Activated B cell treated with CpG ODN at 0.5 μM for 24 hours (primary cell): Measurements from ENCODE around the gene AQP1. TPM values are rescaled to one million over a fixed set of nuclear protein-coding genes. Genes with fewer than 3 reads are reported as not detected.

Experiments
- ATAC-seq: fragments of 200-7000 bp; cut with Tn5 transposase; one replicate; pipeline ENCODE4 v1.10.0; 2021; ENCODE audit warnings: low read depth, mild to moderate bottlenecking, moderate library complexity
- CTCF ChIA-PET: fragments of 350-600 bp; sonication (Branson Sonifier 250); formaldehyde crosslinking; loops from one replicate; lab custom pipeline; 2021; ENCODE audit warnings: antibody characterized with exemption; lab: Charles Lee
- POLR2A ChIA-PET: fragments of 350-600 bp; sonication (Branson Sonifier 250); formaldehyde crosslinking; loops from one replicate; lab custom pipeline; 2021; ENCODE audit warnings: antibody characterized with exemption; lab: Charles Lee
- DNase-seq: peaks from one replicate; pipeline ENCODE4 v3.0.0; 2022
- H3K27ac Mint-ChIP-seq: one replicate; pipeline ENCODE4 v1.8.0; 2020; ENCODE audit warnings: mixed read lengths
- H3K27me3 Mint-ChIP-seq: one replicate; pipeline ENCODE4 v1.8.0; 2021; ENCODE audit warnings: mixed read lengths
- H3K36me3 Mint-ChIP-seq: one replicate; pipeline ENCODE4 v1.8.0; 2021; ENCODE audit warnings: low read depth, mixed read lengths
- H3K4me1 Mint-ChIP-seq: one replicate; pipeline ENCODE4 v1.8.0; 2021; ENCODE audit warnings: mixed read lengths
- H3K4me3 Mint-ChIP-seq: one replicate; pipeline ENCODE4 v1.8.0; 2020; ENCODE audit warnings: mild to moderate bottlenecking, mixed read lengths
- H3K9me3 Mint-ChIP-seq: one replicate; pipeline ENCODE4 v1.8.0; 2020; ENCODE audit warnings: mixed read lengths
- intact Hi-C: fragments of 100-400 bp; cut with micrococcal nuclease; formaldehyde crosslinking; loops from one replicate; pipeline ENCODE4 v1.15.1; 2024
- total RNA-seq: library from RNA; stranded (reverse); gene quantifications from 2 replicates; pipeline ENCODE4 v1.2.3, GENCODE V29; 2022
- TF ChIP-seq, protein P1 (sequence below): fragments of 200-600 bp; IDR thresholded peaks from one replicate; pipeline ENCODE4 v1.8.0; 2022; ENCODE audit warnings: antibody characterized with exemption, mild to moderate bottlenecking

Gene AQP1
- total RNA-seq, 1 donor from 2014 or later: 0.44 TPM

DNA sequence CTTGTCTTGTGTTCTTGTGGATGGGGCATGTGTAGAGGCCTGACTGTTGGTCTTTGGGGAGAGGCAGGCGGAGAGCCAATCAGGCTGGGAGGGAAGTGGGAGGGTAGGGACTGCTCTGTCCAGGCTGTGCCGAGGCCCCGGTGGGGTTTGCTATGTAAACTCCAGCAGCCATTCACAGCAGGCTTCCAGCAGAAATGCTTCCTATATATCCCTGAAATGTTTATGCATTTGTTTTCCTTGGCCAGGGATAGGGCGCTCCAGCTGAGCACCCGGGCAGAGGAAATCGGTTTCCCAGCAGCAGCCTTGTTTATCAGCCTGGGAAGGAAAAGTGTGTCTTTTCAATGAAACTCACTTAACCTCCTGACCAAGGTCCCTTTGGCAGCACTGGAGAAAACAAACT, 18.3 kb upstream of the AQP1 start:
- Mint-ChIP-seq H3K4me1 (no peaks in the 10 kb centered on the region), H3K27ac (no peak overlapping the region), H3K4me3 (no peak overlapping the region), H3K27me3 (peaks cover 2% of the 10 kb centered on the region), H3K9me3 (peaks cover 12% of the 10 kb centered on the region), H3K36me3 (no peaks in the 10 kb centered on the region)
- intact Hi-C loops: no loop called here
- DNase-seq (no peak), ATAC-seq (no peak)
- POLR2A ChIA-PET: no interaction called here
- CTCF ChIA-PET: no interaction called here
- TF ChIP-seq, protein P1, sequence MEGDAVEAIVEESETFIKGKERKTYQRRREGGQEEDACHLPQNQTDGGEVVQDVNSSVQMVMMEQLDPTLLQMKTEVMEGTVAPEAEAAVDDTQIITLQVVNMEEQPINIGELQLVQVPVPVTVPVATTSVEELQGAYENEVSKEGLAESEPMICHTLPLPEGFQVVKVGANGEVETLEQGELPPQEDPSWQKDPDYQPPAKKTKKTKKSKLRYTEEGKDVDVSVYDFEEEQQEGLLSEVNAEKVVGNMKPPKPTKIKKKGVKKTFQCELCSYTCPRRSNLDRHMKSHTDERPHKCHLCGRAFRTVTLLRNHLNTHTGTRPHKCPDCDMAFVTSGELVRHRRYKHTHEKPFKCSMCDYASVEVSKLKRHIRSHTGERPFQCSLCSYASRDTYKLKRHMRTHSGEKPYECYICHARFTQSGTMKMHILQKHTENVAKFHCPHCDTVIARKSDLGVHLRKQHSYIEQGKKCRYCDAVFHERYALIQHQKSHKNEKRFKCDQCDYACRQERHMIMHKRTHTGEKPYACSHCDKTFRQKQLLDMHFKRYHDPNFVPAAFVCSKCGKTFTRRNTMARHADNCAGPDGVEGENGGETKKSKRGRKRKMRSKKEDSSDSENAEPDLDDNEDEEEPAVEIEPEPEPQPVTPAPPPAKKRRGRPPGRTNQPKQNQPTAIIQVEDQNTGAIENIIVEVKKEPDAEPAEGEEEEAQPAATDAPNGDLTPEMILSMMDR: no peak

DNA sequence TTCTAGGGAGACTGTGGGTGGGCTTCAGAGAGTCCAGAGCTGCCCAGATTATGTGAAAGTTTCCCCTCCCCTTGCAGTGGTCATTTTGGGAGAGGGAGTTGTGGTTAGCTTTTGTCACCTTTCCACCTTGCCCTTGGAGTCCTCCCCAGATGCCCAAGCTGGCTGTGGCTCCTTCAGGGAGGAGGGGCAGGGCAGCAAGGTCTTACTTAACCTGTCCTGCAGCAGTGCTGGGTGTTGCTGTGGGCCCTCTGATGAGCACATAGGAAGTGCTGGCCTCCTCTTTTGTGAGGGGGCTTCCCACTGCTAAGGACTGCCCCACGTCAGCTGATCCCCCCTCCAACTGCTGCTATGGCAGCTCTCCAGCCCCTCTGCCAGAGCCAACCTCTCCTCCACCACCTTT, 17.6 kb upstream of the AQP1 start:
- H3K27me3 Mint-ChIP-seq: peaks cover 2% of the 10 kb centered on the region
- ATAC-seq (no peak), DNase-seq (no peak)
- H3K27ac Mint-ChIP-seq: no peak overlapping the region
- intact Hi-C loops: no loop called here
- H3K36me3 Mint-ChIP-seq: no peaks in the 10 kb centered on the region
- ChIA-PET CTCF (no interaction called here), POLR2A (no interaction called here)
- H3K4me3 Mint-ChIP-seq: no peak overlapping the region
- peaks cover 12% of the 10 kb centered on the region for H3K9me3 Mint-ChIP-seq
- H3K4me1 Mint-ChIP-seq: no peaks in the 10 kb centered on the region
- TF ChIP-seq, protein P1: no peak

DNA sequence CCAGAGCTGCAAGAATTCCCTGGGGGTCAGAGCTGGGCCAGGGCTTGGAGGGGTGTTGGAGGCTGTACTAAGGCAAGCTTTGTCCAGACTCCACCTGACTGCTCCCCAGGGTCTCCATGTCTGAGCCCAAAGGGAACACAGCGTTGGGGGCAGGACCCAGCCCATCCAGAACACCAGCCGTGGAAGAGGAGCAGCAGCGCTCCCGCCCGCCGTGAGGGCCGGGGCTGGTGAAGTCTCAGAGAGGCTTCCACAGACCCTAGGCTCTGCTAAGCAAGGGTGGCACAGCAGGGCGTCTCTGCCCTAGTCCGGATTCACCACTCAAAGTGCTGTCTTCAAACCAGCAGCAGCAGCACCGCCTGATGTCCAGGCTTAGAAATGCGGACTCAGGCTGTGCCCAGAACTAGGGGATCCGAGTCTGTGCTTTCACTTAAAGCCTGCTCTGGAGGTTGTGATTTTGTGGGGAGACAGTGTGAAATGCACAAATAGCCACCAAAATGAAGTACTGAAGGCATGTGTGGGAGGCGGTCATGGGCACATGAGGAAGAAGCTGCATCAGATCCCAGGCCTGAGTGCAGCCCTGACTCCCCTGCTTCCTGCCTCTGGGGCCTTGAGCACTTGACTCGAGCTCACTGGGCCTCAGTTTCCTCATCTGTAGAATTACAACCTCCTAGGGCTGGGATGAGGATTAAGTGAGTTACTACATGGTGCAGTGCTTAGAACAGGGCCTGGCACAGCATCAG, 16.6 kb upstream of the AQP1 start:
- Mint-ChIP-seq H3K9me3 (peaks cover 11% of the 10 kb centered on the region), H3K4me1 (no peaks in the 10 kb centered on the region), H3K27ac (no peak overlapping the region), H3K27me3 (peaks cover 2% of the 10 kb centered on the region), H3K36me3 (no peaks in the 10 kb centered on the region), H3K4me3 (no peak overlapping the region)
- TF ChIP-seq, protein P1: no peak
- POLR2A ChIA-PET: no interaction called here
- CTCF ChIA-PET: no interaction called here
- ATAC-seq (no peak), DNase-seq (no peak)
- intact Hi-C loops: no loop called here

DNA sequence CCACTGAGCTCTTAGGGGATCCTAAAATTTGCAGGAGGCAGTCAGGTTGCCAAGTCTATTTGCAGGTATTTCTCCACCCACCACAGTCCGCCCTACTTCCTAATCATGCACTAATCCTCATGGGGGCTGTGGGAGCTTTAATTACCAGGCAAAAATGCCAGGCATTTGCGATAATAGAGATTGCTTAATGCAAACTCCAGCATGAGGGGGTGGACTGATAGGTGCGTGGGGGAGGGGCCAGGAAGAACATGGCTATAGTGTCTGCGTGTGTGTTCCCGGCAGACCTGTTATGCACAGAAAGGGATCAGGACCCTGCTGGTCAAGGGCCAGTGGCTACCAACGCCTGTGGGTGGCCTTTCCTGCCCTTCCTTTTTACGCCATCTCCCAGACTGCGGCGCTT, 15.6 kb upstream of the AQP1 start:
- POLR2A ChIA-PET: no interaction called here
- no peak for ATAC-seq
- Mint-ChIP-seq H3K4me3 (no peak overlapping the region), H3K36me3 (no peaks in the 10 kb centered on the region), H3K4me1 (no peaks in the 10 kb centered on the region), H3K9me3 (peaks cover 5% of the 10 kb centered on the region), H3K27ac (no peak overlapping the region), H3K27me3 (peaks cover 2% of the 10 kb centered on the region)
- intact Hi-C loops: no loop called here
- DNase-seq: no peak
- CTCF ChIA-PET: no interaction called here
- TF ChIP-seq, protein P1: no peak

DNA sequence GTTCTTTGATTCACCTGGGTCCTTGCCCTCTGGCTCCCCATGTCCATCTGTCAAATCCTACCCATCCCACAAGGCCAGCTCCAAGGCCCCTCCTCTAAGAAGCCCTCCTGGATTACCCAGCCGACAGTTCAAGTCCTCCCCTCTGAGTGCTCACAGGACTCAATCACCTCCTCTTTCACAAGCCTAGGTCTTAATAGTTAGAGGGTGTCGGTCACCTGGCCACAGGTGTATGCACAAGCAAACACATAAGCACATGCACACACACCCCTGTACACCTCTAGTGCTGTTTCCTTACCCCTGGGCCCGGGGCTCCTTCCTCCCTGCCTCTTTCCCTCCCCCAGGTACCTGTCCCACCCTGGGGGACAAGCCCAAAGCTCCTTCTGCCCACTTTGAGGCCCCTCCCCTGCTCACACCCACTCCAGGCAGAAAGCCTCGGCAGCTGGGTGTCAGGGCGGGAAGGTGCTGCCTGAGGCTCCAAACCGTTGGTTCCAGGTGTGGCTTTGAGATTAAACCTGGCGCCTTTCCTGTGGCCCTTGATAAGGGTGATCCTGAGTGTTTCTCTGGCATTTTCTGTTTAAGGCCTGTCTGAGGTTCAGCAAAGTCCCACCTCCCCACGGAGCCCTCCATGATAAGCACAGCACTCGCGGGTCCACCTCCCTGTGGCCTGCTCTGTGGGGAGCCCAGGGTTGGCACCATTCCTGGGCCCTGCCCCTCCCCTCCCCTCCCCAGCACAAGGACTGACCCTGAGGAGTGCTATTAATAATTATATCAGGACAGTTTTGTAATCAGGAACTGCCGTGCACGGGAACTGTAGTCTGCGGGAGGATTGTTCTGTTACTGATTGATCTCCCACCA, 14.6 kb upstream of the AQP1 start:
- ChIA-PET POLR2A (no interaction called here), CTCF (no interaction called here)
- DNase-seq: no peak
- intact Hi-C loops: no loop called here
- H3K27me3 Mint-ChIP-seq: peaks cover 2% of the 10 kb centered on the region
- no peak for ATAC-seq
- no peaks in the 10 kb centered on the region for H3K36me3 Mint-ChIP-seq
- TF ChIP-seq, protein P1: no peak
- no peaks in the 10 kb centered on the region for H3K9me3 Mint-ChIP-seq
- no peak overlapping the region for H3K4me3 Mint-ChIP-seq
- no peaks in the 10 kb centered on the region for H3K4me1 Mint-ChIP-seq
- H3K27ac Mint-ChIP-seq: no peak overlapping the region
